IMR-90 (cell line): Measurements from ENCODE around the gene ST3GAL3. TPM values are rescaled to one million over a fixed set of nuclear protein-coding genes. Genes with fewer than 3 reads are reported as not detected.

Source experiments
- ATAC-seq: fragments of 200-7000 bp; cut with Tn5 transposase; 2 replicates; pipeline ENCODE4 v1.9.1; 2020; ENCODE audit warnings: low read depth, mild to moderate bottlenecking, moderate library complexity
- BruUV-seq: library from RNA; stranded (reverse); fragments of 400-500 nt; replicated peaks from 2 replicates; lab custom pipeline; 2021; lab: Mats Ljungman, UMichigan
- CTCF ChIA-PET: fragments of 300-600 bp; formaldehyde crosslinking; extraction: SDS; loops from one replicate; lab custom pipeline; 2021; ENCODE audit warnings: antibody characterized with exemption; lab: Yijun Ruan, JAX
- POLR2A ChIA-PET: fragments of 300-600 bp; sonication (Branson Sonifier 250); formaldehyde crosslinking; loops from one replicate; lab custom pipeline; 2022; ENCODE audit warnings: antibody characterized with exemption; ENCODE audit not compliant: unreplicated experiment; lab: Charles Lee
- DNase-seq: peaks from one replicate; pipeline ENCODE4 v3.0.0; 2013
- H2AFZ ChIP-seq: replicated peaks from 2 replicates; pipeline ENCODE3; 2013; ENCODE audit warnings: low read length, mild to moderate bottlenecking; ENCODE audit not compliant: poor library complexity
- H2AK5ac ChIP-seq: 2 replicates; pipeline ENCODE4 v1.6.1; 2013; ENCODE audit warnings: low read depth, low read length, inconsistent platforms
- H2AK9ac ChIP-seq: replicated peaks from 2 replicates; pipeline ENCODE3; 2013; ENCODE audit warnings: mild to moderate bottlenecking, low read depth, low read length, moderate library complexity; ENCODE audit not compliant: poor library complexity
- H2BK120ac ChIP-seq: 2 replicates; pipeline ENCODE4 v1.6.1; 2013; ENCODE audit warnings: low read depth, low read length, inconsistent platforms
- H2BK15ac ChIP-seq: 3 replicates; pipeline ENCODE4 v1.6.1; 2013; ENCODE audit warnings: low read depth, low read length, inconsistent platforms
- H2BK20ac ChIP-seq: 2 replicates; pipeline ENCODE4 v1.6.1; 2013; ENCODE audit warnings: low read depth, mild to moderate bottlenecking, inconsistent platforms, low read length, moderate library complexity
- H2BK5ac ChIP-seq: 2 replicates; pipeline ENCODE4 v1.6.1; 2013; ENCODE audit warnings: mild to moderate bottlenecking, low read depth, low read length, inconsistent platforms; ENCODE audit not compliant: poor library complexity, severe bottlenecking
- H3K14ac ChIP-seq: replicated peaks from 2 replicates; pipeline ENCODE4 v1.6.1; 2013; ENCODE audit warnings: low read depth, low read length, inconsistent platforms
- H3K18ac ChIP-seq: 2 replicates; pipeline ENCODE4 v1.6.1; 2013; ENCODE audit warnings: low read depth, low read length, control low read depth
- H3K23ac ChIP-seq: 2 replicates; pipeline ENCODE4 v1.6.1; 2013; ENCODE audit warnings: low read depth, low read length, inconsistent platforms
- H3K27ac ChIP-seq: 2 replicates; pipeline ENCODE4 v1.5.1; 2013; ENCODE audit warnings: mild to moderate bottlenecking, control low read depth, low read length; ENCODE audit not compliant: insufficient read depth
- H3K27me3 ChIP-seq: 2 replicates; pipeline ENCODE4 v1.6.1; 2013; ENCODE audit warnings: low read length; ENCODE audit not compliant: control insufficient read depth, insufficient read depth
- H3K36me3 ChIP-seq: 2 replicates; pipeline ENCODE4 v1.6.1; 2013; ENCODE audit warnings: low read length, mixed read lengths; ENCODE audit not compliant: control insufficient read depth, insufficient read depth
- H3K4ac ChIP-seq: 2 replicates; pipeline ENCODE4 v1.6.1; 2013; ENCODE audit warnings: low read depth, low read length, inconsistent platforms
- H3K4me1 ChIP-seq: 2 replicates; pipeline ENCODE4 v1.6.1; 2013; ENCODE audit warnings: low read length, mixed read lengths; ENCODE audit not compliant: control insufficient read depth, insufficient read depth
- H3K4me2 ChIP-seq: 2 replicates; pipeline ENCODE4 v1.6.1; 2013; ENCODE audit warnings: low read depth, mild to moderate bottlenecking, control low read depth, low read length, moderate library complexity
- H3K4me3 ChIP-seq: 2 replicates; pipeline ENCODE4 v1.5.1; 2013; ENCODE audit warnings: low read depth, mild to moderate bottlenecking, control low read depth, low read length, moderate library complexity; ENCODE audit not compliant: insufficient read depth
- H3K56ac ChIP-seq: 2 replicates; pipeline ENCODE4 v1.6.1; 2013; ENCODE audit warnings: low read length, inconsistent platforms; ENCODE audit not compliant: insufficient read depth; ENCODE audit errors: extremely low read depth
- H3K79me1 ChIP-seq, 2 experiments: 2 replicates each; pipeline ENCODE4 v1.6.1; 2013; ENCODE audit warnings: low read length in 2 of 2, inconsistent platforms in 1 of 2, low read depth in 1 of 2
- H3K9ac ChIP-seq: 2 replicates; pipeline ENCODE4 v1.6.1; 2013; ENCODE audit warnings: low read depth, low read length, control low read depth
- H3K9me1 ChIP-seq: 2 replicates; pipeline ENCODE4 v1.6.1; 2013; ENCODE audit warnings: low read length, inconsistent platforms; ENCODE audit not compliant: insufficient read depth
- H3K9me3 ChIP-seq: 2 replicates; pipeline ENCODE4 v1.6.1; 2013; ENCODE audit warnings: low read length; ENCODE audit not compliant: control insufficient read depth, insufficient read depth
- H4K20me1 ChIP-seq: 2 replicates; pipeline ENCODE4 v1.6.1; 2013; ENCODE audit warnings: low read length, inconsistent platforms; ENCODE audit not compliant: insufficient read depth
- H4K5ac ChIP-seq: 2 replicates; pipeline ENCODE4 v1.6.1; 2013; ENCODE audit warnings: mild to moderate bottlenecking, low read depth, low read length, control low read depth
- H4K8ac ChIP-seq, 2 experiments: 2 replicates each; pipeline ENCODE4 v1.6.1; 2013; ENCODE audit warnings: low read depth in 2 of 2, low read length in 2 of 2, control low read depth in 1 of 2, inconsistent platforms in 1 of 2
- H4K91ac ChIP-seq: 2 replicates; pipeline ENCODE4 v1.6.1; 2013; ENCODE audit warnings: low read depth, low read length, inconsistent platforms; ENCODE audit not compliant: insufficient read depth
- BHLHE40 ChIP-seq: fragments of 150-350 bp; IDR thresholded peaks from 2 replicates; pipeline ENCODE4 v1.6.1; 2016; ENCODE audit warnings: mild to moderate bottlenecking, low read depth, low read length
- CEBPB ChIP-seq: IDR thresholded peaks from 2 replicates; pipeline ENCODE4 v1.6.1; 2012; ENCODE audit warnings: low read depth, low read length, improper control_type of control experiment
- CHD1 ChIP-seq: IDR thresholded peaks from 2 replicates; pipeline ENCODE4 v1.6.1; 2012; ENCODE audit warnings: low read depth, low read length, improper control_type of control experiment
- CTCF ChIP-seq: conservative IDR thresholded peaks from 2 replicates; pipeline ENCODE4 v1.5.1; 2012; ENCODE audit warnings: mild to moderate bottlenecking, low read depth, low read length, improper control_type of control experiment
- ELK1 ChIP-seq: fragments of 150-350 bp; IDR thresholded peaks from 2 replicates; pipeline ENCODE4 v1.6.1; 2016; ENCODE audit warnings: low read depth, mild to moderate bottlenecking, low read length, moderate library complexity, borderline replicate concordance
- FOS ChIP-seq: fragments of 150-350 bp; IDR thresholded peaks from 2 replicates; pipeline ENCODE4 v1.6.1; 2016; ENCODE audit warnings: low read depth, low read length
- MAZ ChIP-seq: IDR thresholded peaks from 2 replicates; pipeline ENCODE4 v1.6.1; 2012; ENCODE audit warnings: low read depth, mild to moderate bottlenecking, low read length, improper control_type of control experiment, moderate library complexity, borderline replicate concordance
- MXI1 ChIP-seq: IDR thresholded peaks from 2 replicates; pipeline ENCODE4 v1.6.1; 2012; ENCODE audit warnings: low read depth, mild to moderate bottlenecking, low read length, moderate library complexity, borderline replicate concordance
- NFE2L2 ChIP-seq: fragments of 150-350 bp; IDR thresholded peaks from 2 replicates; pipeline ENCODE4 v1.6.1; 2016; ENCODE audit warnings: low read depth, mild to moderate bottlenecking, low read length
- POLR2A ChIP-seq: IDR thresholded peaks from 2 replicates; pipeline ENCODE4 v1.6.1; 2012; ENCODE audit warnings: mild to moderate bottlenecking, low read depth, low read length
- RAD21 ChIP-seq: IDR thresholded peaks from 2 replicates; pipeline ENCODE4 v1.6.1; 2012; ENCODE audit warnings: low read length, improper control_type of control experiment
- RCOR1 ChIP-seq: IDR thresholded peaks from 2 replicates; pipeline ENCODE4 v1.6.1; 2012; ENCODE audit warnings: mild to moderate bottlenecking, low read length, improper control_type of control experiment; ENCODE audit not compliant: insufficient replicate concordance
- RFX5 ChIP-seq: IDR thresholded peaks from 2 replicates; pipeline ENCODE4 v1.8.0; 2012; ENCODE audit warnings: low read depth, mild to moderate bottlenecking, low read length, moderate library complexity
- SMC3 ChIP-seq: fragments of 150-350 bp; IDR thresholded peaks from 2 replicates; pipeline ENCODE4 v1.6.1; 2016; ENCODE audit warnings: low read depth, mild to moderate bottlenecking, antibody characterized with exemption, low read length, moderate library complexity
- dilution Hi-C: fragments of 300-500 bp; cut with HindIII; formaldehyde crosslinking; loops from one replicate; pipeline ENCODE4 v1.14.3; 2018; ENCODE audit warnings: low sequenced_read_pairs; ENCODE audit not compliant: unreplicated experiment
- in situ Hi-C: fragments of 300-500 bp; cut with MboI; formaldehyde crosslinking; loops from 3 replicates; pipeline ENCODE4 v1.14.3; 2019; ENCODE audit warnings: low sequenced_read_pairs, inconsistent platforms, mixed read lengths
- intact Hi-C: fragments of 100-400 bp; cut with micrococcal nuclease; formaldehyde crosslinking; loops from 2 replicates; pipeline ENCODE4 v1.10.0; 2022
- polyA plus RNA-seq, 3 experiments: library from polyadenylated mRNA; depleted of rRNA; stranded (reverse); fragments of >200 nt; gene quantifications; 2 replicates each; pipeline ENCODE4 v1.2.3, GENCODE V29; 2012; ENCODE audit warnings: low replicate concordance in 1 of 3
- total RNA-seq: library from RNA; depleted of rRNA; stranded (reverse); fragments of >200 nt; gene quantifications from 2 replicates; pipeline ENCODE4 v1.2.3, GENCODE V29; 2012

ST3GAL3 gene
- total and polyA plus RNA-seq, 2 of the 4 experiments (the other 2 are of a cell fraction) = 12.0 to 14.8 TPM

GRCh38 chr1:43887748-43888147, 180.4 kb downstream of the ST3GAL3 start:
- Histone ChIP-seq H2BK20ac (no peak overlapping the region), H4K8ac (no peak overlapping the region), H3K27ac (no peak overlapping the region), H3K27me3 (no peaks in the 10 kb centered on the region), H3K4me2 (no peak overlapping the region), H2AK5ac (no peak overlapping the region), H3K9me1 (peaks cover 3% of the 10 kb centered on the region; the same call in 1 of the 2 replicates), H3K9ac (no peak overlapping the region), H3K4me3 (no peak overlapping the region), H3K9me3 (no peaks in the 10 kb centered on the region), H2AFZ (no peak overlapping the region), H3K14ac (no peak overlapping the region), H3K79me1 (peaks cover 0 to 6% of the 10 kb centered on the region in 2 experiments; a peak in 1 of 4 replicates), H2BK5ac (no peak overlapping the region), H3K18ac (no peak overlapping the region), H4K91ac (no peak overlapping the region), H4K20me1 (0 out of 2 replicates have a peak, but pooled peaks cover 4% of the 10 kb centered on the region), H3K36me3 (no peaks in the 10 kb centered on the region), H3K4ac (no peak overlapping the region), H3K56ac (no peak overlapping the region), H3K4me1 (no peaks in the 10 kb centered on the region), H4K5ac (no peak overlapping the region), H2AK9ac (peak overlapping the region; percentile 33), H2BK15ac (no peak overlapping the region), H2BK120ac (no peak overlapping the region), H3K23ac (no peak overlapping the region)
- no peak for TF ChIP-seq CTCF
- no peak for TF ChIP-seq CEBPB
- no peak for TF ChIP-seq ELK1
- TF ChIP-seq MXI1 = no peak
- no peak for TF ChIP-seq SMC3
- no peak for TF ChIP-seq NFE2L2
- no peak for TF ChIP-seq RAD21
- no peak for TF ChIP-seq RCOR1
- TF ChIP-seq CHD1 = no peak
- TF ChIP-seq FOS = no peak
- no peak for TF ChIP-seq RFX5
- no peak for TF ChIP-seq BHLHE40
- TF ChIP-seq POLR2A = no peak
- TF ChIP-seq MAZ = no peak
- DNase-seq (no peak), ATAC-seq (no peak)
- intact Hi-C loops (no loop called here), dilution Hi-C loops (no loop called here), in situ Hi-C loops (no loop called here)
- CTCF ChIA-PET = no interaction called here
- POLR2A ChIA-PET = no interaction called here
- no TSS peak for BruUV-seq
